Breast epithelium (tissue), 4 donors: Measurements from ENCODE around the gene NOTUM. TPM values are rescaled to one million over a fixed set of nuclear protein-coding genes. Genes with fewer than 3 reads are reported as not detected.

ENCODE experiments used
- DNase-seq, 2 donors: peaks; one replicate each; pipeline ENCODE4 v3.0.0-alpha.2; 2019; ENCODE audit warnings: low spot score in 2 of 2
- H3K27ac ChIP-seq, 2 donors: fragments of 200-600 bp; sonication (generic) in 1 of 2; one replicate each; pipeline ENCODE4 v1.5.1; 2016 to 2019; ENCODE audit warnings: mild to moderate bottlenecking in 1 of 2
- H3K27me3 ChIP-seq, 2 donors: fragments of 200-600 bp; sonication (generic) in 1 of 2; one replicate each; pipeline versions ENCODE4 v1.5.1 to v1.6.0; 2017 to 2019; ENCODE audit warnings: control low read depth in 1 of 2, mild to moderate bottlenecking in 1 of 2
- H3K36me3 ChIP-seq: fragments of 200-600 bp; one replicate; pipeline ENCODE4 v1.5.1; 2019
- H3K4me1 ChIP-seq, 2 donors: fragments of 200-600 bp; sonication (generic); one replicate each; pipeline ENCODE4 v1.5.1; 2016 to 2019; ENCODE audit warnings: control low read depth in 1 of 2
- H3K4me3 ChIP-seq, 3 donors: fragments of 200-600 bp; sonication (generic); 1 replicate in 2 of 3; 2 replicates in 1 of 3; pipeline ENCODE4 v1.5.1; 2016 to 2019; ENCODE audit warnings: mild to moderate bottlenecking in 3 of 3, moderate library complexity in 2 of 3
- H3K9me3 ChIP-seq, 2 donors: fragments of 200-600 bp; sonication (generic) in 1 of 2; one replicate each; pipeline ENCODE4 v1.5.1; 2016 to 2019; ENCODE audit warnings: control low read depth in 1 of 2
- POLR2A ChIP-seq: fragments of 450-650 bp; IDR thresholded peaks from one replicate; pipeline ENCODE4 v1.6.1; 2016; ENCODE audit warnings: antibody characterized with exemption, mild to moderate bottlenecking, moderate library complexity
- POLR2AphosphoS5 ChIP-seq, 3 donors: sonication (generic); formaldehyde crosslinking; IDR thresholded peaks; one replicate each; pipeline ENCODE4 v1.6.1; 2017; ENCODE audit warnings: antibody characterized with exemption in 3 of 3
- intact Hi-C: fragments of 100-400 bp; cut with DNase I; formaldehyde crosslinking; loops from one replicate; pipeline ENCODE4 v1.15.1; 2023; ENCODE audit warnings: low total_unique reads
- total RNA-seq, 3 donors: library from RNA; depleted of rRNA; stranded (reverse); fragments of >200 nt; gene quantifications; one replicate each; pipeline ENCODE4 v1.1.0, GENCODE V29; 2016
- TF ChIP-seq, protein P1 (sequence below), 3 donors: fragments of 450-650 bp; IDR thresholded peaks; one replicate each; pipeline ENCODE4 v1.5.1; 2016 to 2017; ENCODE audit warnings: antibody characterized with exemption in 3 of 3, mild to moderate bottlenecking in 3 of 3, moderate library complexity in 3 of 3

Gene NOTUM
- total RNA-seq, 3 donors from 2014 or later = 0.29 TPM; not detected in 2

DNA sequence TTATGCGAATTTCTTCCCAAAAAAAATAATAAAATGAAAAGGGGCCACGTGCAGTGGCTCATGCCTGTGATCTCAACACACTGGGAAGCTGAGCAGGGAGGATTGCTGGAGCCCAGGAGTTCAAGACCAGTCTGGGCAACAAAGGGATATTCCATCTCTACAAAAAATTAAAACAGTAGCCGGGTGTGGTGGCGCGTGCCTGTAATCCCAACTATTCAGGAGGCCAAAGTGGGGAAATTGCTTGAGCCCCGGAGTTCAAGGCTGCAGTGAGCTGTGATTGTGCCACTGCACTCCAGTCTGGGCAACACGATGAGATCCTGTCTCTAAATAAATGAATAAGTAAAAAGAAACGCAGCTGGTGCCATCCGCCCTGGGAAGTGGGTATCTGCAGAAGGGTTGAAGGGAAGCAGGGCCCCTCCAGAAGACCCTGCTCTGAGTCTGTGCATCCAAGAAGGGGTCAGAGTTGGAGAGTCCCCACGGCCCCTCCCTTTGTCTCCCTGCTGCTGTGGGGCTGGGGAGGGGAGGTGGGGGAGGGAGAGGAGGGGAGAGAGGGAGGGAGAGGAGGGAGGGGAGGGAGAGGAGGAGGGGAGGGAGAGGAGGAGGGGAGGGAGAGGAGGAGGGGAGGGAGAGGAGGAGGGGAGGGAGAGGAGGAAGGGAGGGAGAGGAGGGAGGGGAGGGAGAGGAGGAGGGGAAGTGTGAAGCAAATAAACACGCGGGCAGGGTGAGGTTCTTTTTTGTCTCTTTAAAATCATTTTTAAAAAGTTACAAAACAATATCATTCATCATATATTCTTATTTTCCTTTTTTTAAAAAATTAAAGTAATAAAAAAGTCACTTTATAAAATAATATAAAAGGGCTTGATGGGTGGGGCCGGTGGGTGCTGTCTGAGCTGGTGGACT lies 9.0 kb downstream of the NOTUM start:
- H3K4me1 ChIP-seq = no peaks in the 10 kb centered on the region
- no peaks in the 10 kb centered on the region for H3K9me3 ChIP-seq
- H3K27ac ChIP-seq = no peak overlapping the region
- TF ChIP-seq, protein P1, sequence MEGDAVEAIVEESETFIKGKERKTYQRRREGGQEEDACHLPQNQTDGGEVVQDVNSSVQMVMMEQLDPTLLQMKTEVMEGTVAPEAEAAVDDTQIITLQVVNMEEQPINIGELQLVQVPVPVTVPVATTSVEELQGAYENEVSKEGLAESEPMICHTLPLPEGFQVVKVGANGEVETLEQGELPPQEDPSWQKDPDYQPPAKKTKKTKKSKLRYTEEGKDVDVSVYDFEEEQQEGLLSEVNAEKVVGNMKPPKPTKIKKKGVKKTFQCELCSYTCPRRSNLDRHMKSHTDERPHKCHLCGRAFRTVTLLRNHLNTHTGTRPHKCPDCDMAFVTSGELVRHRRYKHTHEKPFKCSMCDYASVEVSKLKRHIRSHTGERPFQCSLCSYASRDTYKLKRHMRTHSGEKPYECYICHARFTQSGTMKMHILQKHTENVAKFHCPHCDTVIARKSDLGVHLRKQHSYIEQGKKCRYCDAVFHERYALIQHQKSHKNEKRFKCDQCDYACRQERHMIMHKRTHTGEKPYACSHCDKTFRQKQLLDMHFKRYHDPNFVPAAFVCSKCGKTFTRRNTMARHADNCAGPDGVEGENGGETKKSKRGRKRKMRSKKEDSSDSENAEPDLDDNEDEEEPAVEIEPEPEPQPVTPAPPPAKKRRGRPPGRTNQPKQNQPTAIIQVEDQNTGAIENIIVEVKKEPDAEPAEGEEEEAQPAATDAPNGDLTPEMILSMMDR (IDR thresholded peaks at IDR 0.05) = no peak
- no peak for TF ChIP-seq POLR2AphosphoS5 (IDR thresholded peaks at IDR 0.05)
- no peak for TF ChIP-seq POLR2A
- DNase-seq = no peak
- intact Hi-C loops = no loop called here
- H3K4me3 ChIP-seq = no peak overlapping the region
- H3K27me3 ChIP-seq = peaks cover 0 to 6% of the 10 kb centered on the region in 2 donors
- no peaks in the 10 kb centered on the region for H3K36me3 ChIP-seq

DNA sequence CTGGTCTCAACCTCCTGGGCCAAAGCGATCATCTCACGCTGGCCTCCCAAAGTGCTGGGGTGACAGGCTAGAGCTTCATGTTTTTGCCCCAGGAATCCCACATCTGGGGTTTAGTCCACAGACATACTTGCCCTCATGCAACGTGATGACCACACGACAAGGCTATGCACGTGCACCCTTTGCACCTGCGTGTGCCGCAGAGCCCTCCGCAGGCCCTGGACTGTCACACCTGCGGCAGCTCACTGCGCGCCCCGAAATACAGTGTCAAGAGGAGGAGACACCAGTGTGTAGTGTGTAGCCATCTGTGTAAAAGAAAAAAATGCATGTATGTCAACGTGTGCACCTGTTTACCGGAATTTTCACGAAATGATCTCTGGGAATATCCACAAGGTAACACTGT lies 10.5 kb downstream of the NOTUM start:
- intact Hi-C loops = no loop called here

DNA sequence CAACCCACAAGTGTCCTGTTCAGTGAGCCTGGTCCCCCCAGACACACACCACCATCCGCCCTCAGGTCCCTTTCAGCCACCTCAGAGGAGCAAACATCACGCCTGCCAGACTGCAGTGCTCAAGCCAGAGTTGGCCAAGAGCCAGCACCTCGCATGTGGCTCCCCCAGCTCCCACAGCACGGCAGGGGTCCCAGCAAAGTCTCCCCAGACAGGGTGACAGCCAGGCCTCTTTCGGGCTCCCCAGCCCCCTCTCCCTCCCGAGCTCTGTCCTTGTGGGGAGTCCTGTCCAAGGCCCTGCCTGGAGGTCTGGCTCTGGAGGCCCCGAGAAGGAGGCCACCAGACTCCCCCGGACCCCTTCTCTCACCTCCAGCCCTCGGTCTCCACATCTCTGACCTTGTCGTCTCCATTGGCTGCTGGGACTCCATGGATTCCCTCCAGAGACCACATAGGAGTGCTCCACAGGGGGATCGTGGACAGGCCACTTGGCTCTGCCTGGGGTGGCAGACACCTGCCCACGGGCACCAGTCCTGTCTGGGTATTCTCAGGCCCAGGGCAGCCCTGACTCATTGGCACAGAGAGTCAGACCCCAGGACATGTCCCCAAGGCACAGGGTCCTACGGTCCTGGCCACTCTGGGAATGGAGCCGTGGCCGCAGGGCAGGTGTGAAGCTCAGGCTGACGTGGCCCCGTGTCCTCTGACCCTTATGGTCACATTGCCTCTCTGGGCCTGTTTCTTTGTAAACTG lies 12.2 kb downstream of the NOTUM start:
- Histone ChIP-seq H3K27me3 (no peaks in the 10 kb centered on the region), H3K27ac (no peak overlapping the region), H3K36me3 (no peaks in the 10 kb centered on the region), H3K9me3 (no peaks in the 10 kb centered on the region), H3K4me3 (no peak overlapping the region), H3K4me1 (no peaks in the 10 kb centered on the region)
- intact Hi-C loops = loop anchor here (5.0 kb wide), 1 partner anchor 877 kb away; no protein-coding TSS in a partner anchor
- TF ChIP-seq POLR2A (no peak), POLR2AphosphoS5 (IDR thresholded peaks at IDR 0.05) (no peak)
- TF ChIP-seq, protein P1 (IDR thresholded peaks at IDR 0.05) = no peak
- DNase-seq = no peak

More for the DNA sequence above, 10.5 kb downstream of the NOTUM start:
- H3K4me3 ChIP-seq = no peak overlapping the region
- no peak overlapping the region for H3K27ac ChIP-seq
- H3K36me3 ChIP-seq = no peaks in the 10 kb centered on the region
- H3K27me3 ChIP-seq = no peaks in the 10 kb centered on the region
- DNase-seq = no peak
- TF ChIP-seq, protein P1 (IDR thresholded peaks at IDR 0.05) = no peak
- TF ChIP-seq POLR2AphosphoS5 (IDR thresholded peaks at IDR 0.05) (no peak), POLR2A (no peak)
- no peaks in the 10 kb centered on the region for H3K9me3 ChIP-seq
- H3K4me1 ChIP-seq = no peaks in the 10 kb centered on the region

DNA sequence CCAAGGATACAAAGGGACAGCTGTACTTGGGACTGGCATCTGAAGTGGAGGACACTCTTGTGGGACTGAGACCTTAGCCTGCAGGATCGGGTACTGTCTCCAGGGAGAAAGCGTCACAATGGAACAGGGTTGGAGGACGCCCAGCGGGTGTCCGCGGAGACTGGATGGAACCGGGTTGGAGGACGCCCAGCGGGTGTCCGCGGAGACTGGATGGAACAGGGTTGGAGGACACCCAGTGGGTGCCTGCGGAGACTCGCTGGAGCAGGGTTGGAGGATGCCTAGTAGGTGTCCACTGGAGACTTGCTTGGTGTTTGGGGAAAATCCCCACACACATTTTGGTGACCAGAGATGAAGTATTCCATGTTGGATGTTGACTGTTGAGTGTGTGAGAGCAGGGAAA lies 13.8 kb downstream of the NOTUM start, which contains the start of gene MYADML2:
Gene MYADML2 (minus strand): TSS at position 45 of the 400 bp plus-strand sequence. CDS start 5,492 bp downstream, outside the sequence.
- intact Hi-C loops = loop anchor here (5.0 kb wide), 1 partner anchor 875 kb away; no protein-coding TSS in a partner anchor
- Histone ChIP-seq H3K9me3 (no peaks in the 10 kb centered on the region), H3K27ac (no peak within 1 kb of the TSS), H3K4me1 (no peaks in the 10 kb centered on the region), H3K36me3 (no peaks in the 10 kb centered on the region), H3K27me3 (no peaks in the 10 kb centered on the region), H3K4me3 (no peak within 1 kb of the TSS)
- DNase-seq = no peak
- TF ChIP-seq, protein P1 (IDR thresholded peaks at IDR 0.05) = no peak
- TF ChIP-seq POLR2AphosphoS5 (IDR thresholded peaks at IDR 0.05) (no peak), POLR2A (no peak)
